CD14-positive monocyte (primary cell): ENCODE data around the gene SH2D1B. TPM values are rescaled to one million over a fixed set of nuclear protein-coding genes. Genes with fewer than 3 reads are reported as not detected.
A peak's percentile ranks its signal among the peaks of the same experiment; 100 is the strongest.

Experiments used
- DNase-seq, 3 donors: peaks; one replicate each; pipeline ENCODE4 v3.0.0-alpha.2; 2011 to 2022
- H2AFZ ChIP-seq: 2 replicates; pipeline ENCODE4 v1.6.0; 2012; ENCODE audit warnings: mild to moderate bottlenecking, low read depth, low read length, inconsistent platforms; ENCODE audit not compliant: insufficient read depth, poor library complexity, severe bottlenecking
- H3K27ac ChIP-seq, 2 donors: 1 replicate in 1 of 2; 2 replicates in 1 of 2; pipeline ENCODE4 v1.5.1; 2012 to 2013; ENCODE audit warnings: low read length in 2 of 2, control low read depth in 1 of 2, inconsistent platforms in 1 of 2, low read depth in 1 of 2, mild to moderate bottlenecking in 1 of 2
- H3K27me3 ChIP-seq, 2 donors: one replicate each; pipeline versions ENCODE4 v1.6.0 to v1.6.1; 2011 to 2013; ENCODE audit warnings: low read length in 2 of 2; ENCODE audit not compliant: control insufficient read depth in 2 of 2, insufficient read depth in 2 of 2
- H3K36me3 ChIP-seq, 2 donors: replicated peaks in 1 of 2; 1 replicate in 1 of 2; 2 replicates in 1 of 2; pipeline versions ENCODE4 v1.5.1 to v1.6.1; 2012 to 2013; ENCODE audit warnings: low read length in 2 of 2, control low read depth in 1 of 2, inconsistent platforms in 1 of 2, mild to moderate bottlenecking in 1 of 2; ENCODE audit not compliant: insufficient read depth in 2 of 2, control insufficient read depth in 1 of 2
- H3K4me1 ChIP-seq, 2 donors: 1 replicate in 1 of 2; 2 replicates in 1 of 2; pipeline versions ENCODE4 v1.5.1 to v1.6.1; 2012 to 2013; ENCODE audit warnings: low read length in 2 of 2, control low read depth in 1 of 2, inconsistent platforms in 1 of 2, mild to moderate bottlenecking in 1 of 2, moderate library complexity in 1 of 2; ENCODE audit not compliant: insufficient read depth in 2 of 2, control insufficient read depth in 1 of 2
- H3K4me2 ChIP-seq: replicated peaks from 2 replicates; pipeline ENCODE3; 2012; ENCODE audit warnings: low read length, moderate library complexity, mild to moderate bottlenecking; ENCODE audit not compliant: poor library complexity, severe bottlenecking; ENCODE audit errors: extremely low read depth
- H3K4me3 ChIP-seq, 3 experiments: fragments of 200-600 bp in 1 of 3; sonication (generic) in 1 of 3; replicated peaks in 1 of 3; 1 replicate in 2 of 3; 2 replicates in 1 of 3; pipeline ENCODE4 v1.5.1; 2011 to 2013; ENCODE audit warnings: low read length in 3 of 3, mild to moderate bottlenecking in 3 of 3, control low read depth in 2 of 3, low read depth in 2 of 3, inconsistent platforms in 1 of 3, moderate library complexity in 1 of 3
- H3K79me2 ChIP-seq: 2 replicates; pipeline ENCODE4 v1.6.0; 2012; ENCODE audit warnings: mild to moderate bottlenecking, control low read depth, inconsistent platforms, low read length, moderate library complexity; ENCODE audit not compliant: insufficient read depth
- H3K9ac ChIP-seq: 2 replicates; pipeline ENCODE4 v1.6.0; 2017; ENCODE audit warnings: low read length, mild to moderate bottlenecking; ENCODE audit not compliant: insufficient read depth, poor library complexity, severe bottlenecking
- H3K9me3 ChIP-seq, 2 donors: replicated peaks in 1 of 2; 1 replicate in 1 of 2; 2 replicates in 1 of 2; pipeline versions ENCODE4 v1.5.1 to v1.6.1; 2012 to 2013; ENCODE audit warnings: low read length in 2 of 2, control low read depth in 1 of 2; ENCODE audit not compliant: control insufficient read depth in 1 of 2, insufficient read depth in 1 of 2
- H4K20me1 ChIP-seq: 2 replicates; pipeline ENCODE4 v1.6.0; 2012; ENCODE audit warnings: mild to moderate bottlenecking, low read length, control low read depth, moderate library complexity; ENCODE audit not compliant: insufficient read depth
- H3K27ac Mint-ChIP-seq, 7 donors: one replicate each; pipeline ENCODE4 v1.8.0; 2020; ENCODE audit warnings: mild to moderate bottlenecking in 7 of 7, mixed read lengths in 7 of 7, moderate library complexity in 6 of 7, inconsistent platforms in 2 of 7
- H3K27me3 Mint-ChIP-seq, 3 donors: one replicate each; pipeline ENCODE4 v1.8.0; 2021 to 2022; ENCODE audit warnings: low read depth in 3 of 3, mild to moderate bottlenecking in 3 of 3, mixed read lengths in 3 of 3, moderate library complexity in 3 of 3, inconsistent platforms in 1 of 3
- H3K36me3 Mint-ChIP-seq, 2 donors: one replicate each; pipeline ENCODE4 v1.8.0; 2020; ENCODE audit warnings: mixed read lengths in 2 of 2, inconsistent platforms in 1 of 2, mild to moderate bottlenecking in 1 of 2
- H3K4me1 Mint-ChIP-seq: one replicate; pipeline ENCODE4 v1.8.0; 2020; ENCODE audit warnings: mild to moderate bottlenecking, mixed read lengths
- H3K4me3 Mint-ChIP-seq, 2 donors: one replicate each; pipeline ENCODE4 v1.8.0; 2020; ENCODE audit warnings: mild to moderate bottlenecking in 2 of 2, mixed read lengths in 2 of 2, moderate library complexity in 1 of 2
- H3K9me3 Mint-ChIP-seq, 7 donors: one replicate each; pipeline ENCODE4 v1.8.0; 2020 to 2022; ENCODE audit warnings: mixed read lengths in 7 of 7, mild to moderate bottlenecking in 6 of 7, moderate library complexity in 6 of 7, inconsistent platforms in 2 of 7
- WGBS: methylation state at CpG from one replicate; pipeline ENCODE4 v1.1.5; 2013; ENCODE audit warnings: missing lambda C conversion rate; ENCODE audit not compliant: insufficient coverage; 5-methylcytosine and 5-hydroxymethylcytosine counted together
- intact Hi-C, 2 donors: fragments of 100-400 bp; cut with micrococcal nuclease; formaldehyde crosslinking; loops; one replicate each; pipeline versions ENCODE4 v1.15.0 to v1.15.1; 2023
- polyA plus RNA-seq, 3 donors: library from polyadenylated mRNA; depleted of rRNA in 1 of 3; unstranded in 2 of 3; stranded (reverse) in 1 of 3; fragments of 300-500 nt in 2 of 3; fragments of >200 nt in 1 of 3; fragmentation: Illumina TruSeq in 2 of 3; gene quantifications; 1 replicate in 2 of 3; 2 replicates in 1 of 3; pipeline ENCODE4 v1.2.3, GENCODE V29; 2012 to 2021
- TF ChIP-seq, protein P1 (sequence below): fragments of 200-600 bp; IDR thresholded peaks from one replicate; pipeline ENCODE4 v1.8.0; 2022; ENCODE audit warnings: antibody characterized with exemption, mild to moderate bottlenecking

Gene SH2D1B
- polyA plus RNA-seq, 3 donors = 0.88 to 2.9 (median 1.7) TPM

GRCh38 chr1:162384116-162384515 lies 27.8 kb downstream of the SH2D1B start:
- Mint-ChIP-seq H3K4me1 (peaks cover 27% of the 10 kb centered on the region), H3K27me3 (peaks cover 0 to 2% (median 0%) of the 10 kb centered on the region in 3 donors), H3K9me3 (no peaks in the 10 kb centered on the region), H3K36me3 (no peaks in the 10 kb centered on the region), H3K4me3 (no peak overlapping the region), H3K27ac (no peak overlapping the region)
- Histone ChIP-seq H4K20me1 (no peaks in the 10 kb centered on the region), H3K27me3 (no peaks in the 10 kb centered on the region), H2AFZ (no peak overlapping the region), H3K79me2 (no peaks in the 10 kb centered on the region), H3K4me2 (no peak overlapping the region), H3K9ac (no peak overlapping the region), H3K27ac (no peak overlapping the region), H3K36me3 (no peaks in the 10 kb centered on the region), H3K4me1 (peaks cover 9 to 25% of the 10 kb centered on the region in 2 donors), H3K9me3 (no peaks in the 10 kb centered on the region), H3K4me3 (no peak overlapping the region)
- TF ChIP-seq, protein P1, sequence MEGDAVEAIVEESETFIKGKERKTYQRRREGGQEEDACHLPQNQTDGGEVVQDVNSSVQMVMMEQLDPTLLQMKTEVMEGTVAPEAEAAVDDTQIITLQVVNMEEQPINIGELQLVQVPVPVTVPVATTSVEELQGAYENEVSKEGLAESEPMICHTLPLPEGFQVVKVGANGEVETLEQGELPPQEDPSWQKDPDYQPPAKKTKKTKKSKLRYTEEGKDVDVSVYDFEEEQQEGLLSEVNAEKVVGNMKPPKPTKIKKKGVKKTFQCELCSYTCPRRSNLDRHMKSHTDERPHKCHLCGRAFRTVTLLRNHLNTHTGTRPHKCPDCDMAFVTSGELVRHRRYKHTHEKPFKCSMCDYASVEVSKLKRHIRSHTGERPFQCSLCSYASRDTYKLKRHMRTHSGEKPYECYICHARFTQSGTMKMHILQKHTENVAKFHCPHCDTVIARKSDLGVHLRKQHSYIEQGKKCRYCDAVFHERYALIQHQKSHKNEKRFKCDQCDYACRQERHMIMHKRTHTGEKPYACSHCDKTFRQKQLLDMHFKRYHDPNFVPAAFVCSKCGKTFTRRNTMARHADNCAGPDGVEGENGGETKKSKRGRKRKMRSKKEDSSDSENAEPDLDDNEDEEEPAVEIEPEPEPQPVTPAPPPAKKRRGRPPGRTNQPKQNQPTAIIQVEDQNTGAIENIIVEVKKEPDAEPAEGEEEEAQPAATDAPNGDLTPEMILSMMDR = no peak
- DNase-seq = no peak
- 96% methylated on average over 4 of the region's 6 CpGs for WGBS
- intact Hi-C loops = no loop called here

GRCh38 chr1:162383516-162383915 lies 28.4 kb downstream of the SH2D1B start:
- intact Hi-C loops = no loop called here
- Histone ChIP-seq H3K9me3 (no peaks in the 10 kb centered on the region), H3K27me3 (no peaks in the 10 kb centered on the region), H3K4me1 (peaks cover 7 to 21% of the 10 kb centered on the region in 2 donors), H3K79me2 (no peaks in the 10 kb centered on the region), H3K27ac (no peak overlapping the region), H2AFZ (no peak overlapping the region), H3K4me3 (no peak overlapping the region), H3K36me3 (no peaks in the 10 kb centered on the region), H3K4me2 (no peak overlapping the region), H4K20me1 (no peaks in the 10 kb centered on the region), H3K9ac (no peak overlapping the region)
- Mint-ChIP-seq H3K36me3 (no peaks in the 10 kb centered on the region), H3K4me3 (no peak overlapping the region), H3K27me3 (peaks cover 0 to 2% (median 0%) of the 10 kb centered on the region in 3 donors), H3K27ac (peak overlapping the region in 1 of 7 donors; percentile 33), H3K4me1 (peaks cover 23% of the 10 kb centered on the region), H3K9me3 (no peaks in the 10 kb centered on the region)
- 98% methylated on average over 8 of the region's 8 CpGs for WGBS
- TF ChIP-seq, protein P1 = no peak
- no peak for DNase-seq
